GM21447 (cell line): ENCODE data around the gene MAPK11.

Experiments used
- ATAC-seq: cut with Tn5 transposase; IDR thresholded peaks from one replicate; pipeline ENCODE4 v1.9.1; 2021; ENCODE audit not compliant: unreplicated experiment

The MAPK11 gene

DNA sequence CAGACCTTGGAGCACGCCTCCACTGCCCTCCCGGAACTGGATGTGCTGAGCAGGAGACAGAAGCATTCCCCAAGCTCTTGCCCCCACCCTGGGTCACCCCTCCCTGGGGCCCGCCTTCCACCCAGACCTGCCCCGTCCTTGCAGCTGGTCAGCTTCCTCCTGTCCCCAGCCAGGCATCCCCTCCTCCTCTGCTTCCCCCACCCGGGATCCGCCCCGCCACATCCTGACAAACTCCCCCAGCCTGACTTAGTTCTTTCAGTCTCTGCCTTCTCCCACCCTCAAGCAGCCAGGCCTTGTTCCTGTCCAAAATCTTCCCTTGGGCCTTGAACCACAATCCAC, 38.4 kb upstream of the MAPK11 start:
- no peak for ATAC-seq

DNA sequence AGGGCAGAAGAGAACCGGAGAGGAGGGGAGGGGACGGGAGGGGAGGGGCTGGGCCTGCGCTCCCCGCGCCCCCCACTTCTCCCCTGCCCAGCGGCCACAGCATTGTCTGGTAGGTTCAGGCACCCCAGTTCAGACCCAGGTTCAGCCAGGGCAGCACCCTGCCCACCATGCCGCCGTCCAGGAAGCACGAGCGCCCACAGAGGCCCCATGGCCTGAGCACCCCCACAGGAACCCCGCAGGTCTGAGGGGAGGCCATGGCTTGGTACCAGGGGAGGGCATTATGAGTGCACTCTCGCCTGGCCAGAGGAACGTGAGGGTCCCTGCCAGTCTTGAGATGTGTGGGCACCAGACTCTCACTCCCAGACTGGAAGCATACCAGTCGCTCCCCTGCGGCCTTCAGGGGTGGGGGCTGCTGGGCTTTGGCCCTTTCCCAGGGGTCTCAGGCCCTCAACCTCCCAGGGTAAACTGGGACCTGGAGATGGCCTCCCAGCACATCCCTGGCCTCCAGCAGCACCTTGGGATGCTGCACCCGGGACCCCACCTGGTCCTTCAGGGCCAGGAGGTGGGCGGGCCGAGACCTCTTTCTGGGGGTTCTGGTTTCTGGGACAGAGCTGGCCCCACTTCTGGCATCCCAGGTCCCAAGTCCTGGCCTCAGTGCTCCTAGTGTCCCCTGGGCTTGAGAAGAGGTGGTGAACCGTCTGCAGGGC, 37.9 kb upstream of the MAPK11 start:
- no peak for ATAC-seq

DNA sequence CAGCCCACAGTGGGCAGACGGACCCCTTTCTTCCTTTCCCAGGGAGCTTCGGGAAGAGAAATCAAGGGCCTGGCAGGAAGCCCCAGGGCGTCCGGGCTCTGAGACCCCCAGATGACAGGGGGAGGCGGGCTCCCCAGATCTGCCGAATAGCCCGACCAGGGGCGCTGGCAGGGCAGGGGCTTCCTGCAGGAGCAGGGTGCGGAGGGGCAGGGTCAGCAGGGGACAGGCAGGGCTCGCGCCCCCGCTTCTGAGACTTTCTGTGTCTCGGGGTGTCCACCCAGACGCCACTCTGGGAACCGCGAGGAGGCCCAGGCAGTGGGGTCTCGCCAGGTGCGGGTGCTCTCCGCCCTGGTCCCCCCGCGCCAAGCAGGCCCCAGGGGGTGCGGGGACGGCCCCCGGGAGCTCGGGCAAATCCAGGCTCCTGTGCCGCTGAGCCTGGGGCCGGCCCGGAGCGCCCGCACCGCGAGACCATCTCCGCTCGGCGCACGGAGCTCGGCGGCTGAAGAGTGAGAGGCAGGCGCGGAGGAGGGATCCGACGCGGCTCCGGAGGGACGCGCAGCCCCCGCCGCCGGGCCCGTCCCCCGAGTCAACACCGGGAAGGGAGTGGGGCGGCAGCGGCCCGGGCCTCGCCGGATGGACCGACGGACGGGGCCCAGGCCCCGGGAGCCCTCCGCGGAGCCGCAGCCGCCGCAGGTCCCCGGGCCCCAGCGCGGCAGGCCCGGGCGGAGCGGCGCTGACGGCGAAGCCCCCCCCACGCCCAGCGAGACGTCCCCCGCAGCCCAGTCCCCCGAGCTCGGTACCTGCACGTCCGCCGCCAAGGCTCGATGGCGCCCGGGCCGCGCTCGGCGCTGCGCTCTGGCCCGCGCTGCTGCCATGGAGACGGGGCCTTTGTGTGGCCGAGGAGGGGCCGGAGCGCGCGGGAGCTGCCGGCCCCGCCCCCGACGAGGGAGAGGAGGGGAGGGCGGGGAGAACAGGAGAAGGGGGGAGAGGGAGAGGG, 36.9 kb upstream of the MAPK11 start, which contains the start of gene PLXNB2:
PLXNB2 (minus strand) TSS at position 894 of the 997 bp plus-strand sequence. CDS start 17,062 bp downstream, outside the sequence.
- no peak for ATAC-seq

DNA sequence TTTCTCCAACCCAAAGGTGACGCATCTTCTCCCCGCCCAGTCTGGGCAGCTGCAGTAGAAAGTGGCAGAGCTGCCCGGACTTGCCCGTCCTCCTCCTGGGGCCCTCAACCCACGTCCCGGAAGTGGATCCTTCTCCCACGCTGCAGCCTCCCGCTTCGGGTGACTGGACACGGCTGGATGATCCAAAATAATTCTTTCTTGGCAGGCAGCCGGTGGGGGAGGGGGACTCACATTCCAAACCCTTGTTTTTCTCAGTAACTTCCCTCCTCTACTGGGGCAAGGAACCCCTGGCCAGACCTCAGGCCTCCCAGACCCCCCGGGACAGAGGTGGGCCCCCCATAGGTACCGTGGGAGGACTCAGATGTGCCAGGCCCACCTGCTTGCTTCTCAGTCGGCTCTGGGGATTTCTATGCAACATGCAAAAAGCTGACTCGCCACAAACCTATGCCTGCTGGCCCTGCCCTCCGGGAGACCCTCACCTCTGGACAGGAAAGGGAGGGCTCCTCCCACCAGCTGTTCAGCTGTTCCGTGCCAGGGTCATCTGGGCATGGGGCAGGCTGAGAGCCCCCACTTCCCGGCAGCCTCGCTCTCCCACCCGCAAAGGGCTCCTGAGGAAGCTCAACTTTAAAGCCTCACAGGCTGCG, 35.9 kb upstream of the MAPK11 start:
- no peak for ATAC-seq

DNA sequence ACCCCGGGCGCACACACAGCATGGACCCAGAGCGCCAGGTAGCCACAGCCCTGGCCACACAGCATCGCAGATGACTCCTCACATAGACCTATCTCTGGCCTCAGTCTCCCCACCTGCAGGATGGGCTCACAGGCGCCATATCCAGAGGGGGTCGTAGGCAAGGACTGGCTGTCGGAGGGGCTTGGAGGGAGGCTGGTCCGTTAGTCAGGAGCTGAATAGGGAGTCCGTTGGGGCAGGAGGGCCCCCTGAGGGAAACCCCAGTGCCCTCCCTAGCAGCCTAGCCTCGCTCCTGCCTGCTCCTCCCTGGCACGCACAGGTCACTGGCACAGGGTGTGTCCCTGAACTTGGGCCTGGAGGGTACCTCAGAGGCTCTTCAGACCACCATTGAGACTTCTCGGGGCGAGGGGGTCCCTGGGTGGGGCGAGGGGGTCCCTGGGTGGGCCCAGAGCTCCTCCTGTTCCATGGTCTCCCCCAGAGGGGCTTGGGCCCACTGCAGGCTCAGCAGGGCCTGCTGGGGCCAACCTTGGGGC, 35.3 kb upstream of the MAPK11 start:
- no peak for ATAC-seq

DNA sequence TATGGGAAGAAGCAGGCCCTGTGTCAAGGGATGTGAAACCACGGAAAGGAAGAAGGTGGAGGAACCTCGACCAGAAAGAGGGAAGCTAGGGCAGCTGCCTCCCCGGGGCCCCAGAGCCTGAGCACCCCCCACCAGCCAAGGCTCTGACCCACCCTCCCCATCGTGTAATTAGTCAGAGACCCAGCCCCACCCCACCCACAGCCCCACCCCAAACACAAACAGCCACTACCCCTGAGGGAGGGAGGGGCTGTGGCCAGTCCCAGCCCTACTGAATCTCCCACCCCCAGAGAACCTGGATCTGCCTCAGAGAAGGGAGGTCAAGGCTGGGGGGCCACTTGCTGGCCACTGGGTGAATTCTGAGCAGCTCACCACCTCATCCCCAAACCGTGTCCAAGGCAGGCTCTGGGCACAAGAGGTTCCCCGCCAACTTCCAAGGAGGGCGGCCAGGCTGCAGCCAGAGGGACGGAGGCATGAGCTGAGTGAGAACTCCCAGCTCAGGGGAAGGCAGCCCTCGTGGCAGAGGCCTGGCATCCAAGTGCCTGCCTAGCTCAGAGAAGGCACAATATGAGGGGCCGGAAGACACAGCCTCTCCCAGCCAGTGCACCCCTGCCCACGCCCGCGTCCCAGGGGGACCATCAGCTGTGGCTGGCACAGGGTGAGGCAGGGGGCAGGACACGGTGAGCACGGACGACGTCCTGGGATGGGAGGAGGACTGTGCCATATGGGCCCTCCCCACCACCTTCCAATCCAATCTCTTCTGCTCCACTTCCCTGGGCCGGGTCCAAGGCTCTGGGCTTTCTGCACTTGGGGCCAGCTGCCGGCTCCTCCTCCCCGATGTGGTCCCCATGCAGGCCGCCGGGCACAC, 34.6 kb upstream of the MAPK11 start:
- ATAC-seq = no peak

DNA sequence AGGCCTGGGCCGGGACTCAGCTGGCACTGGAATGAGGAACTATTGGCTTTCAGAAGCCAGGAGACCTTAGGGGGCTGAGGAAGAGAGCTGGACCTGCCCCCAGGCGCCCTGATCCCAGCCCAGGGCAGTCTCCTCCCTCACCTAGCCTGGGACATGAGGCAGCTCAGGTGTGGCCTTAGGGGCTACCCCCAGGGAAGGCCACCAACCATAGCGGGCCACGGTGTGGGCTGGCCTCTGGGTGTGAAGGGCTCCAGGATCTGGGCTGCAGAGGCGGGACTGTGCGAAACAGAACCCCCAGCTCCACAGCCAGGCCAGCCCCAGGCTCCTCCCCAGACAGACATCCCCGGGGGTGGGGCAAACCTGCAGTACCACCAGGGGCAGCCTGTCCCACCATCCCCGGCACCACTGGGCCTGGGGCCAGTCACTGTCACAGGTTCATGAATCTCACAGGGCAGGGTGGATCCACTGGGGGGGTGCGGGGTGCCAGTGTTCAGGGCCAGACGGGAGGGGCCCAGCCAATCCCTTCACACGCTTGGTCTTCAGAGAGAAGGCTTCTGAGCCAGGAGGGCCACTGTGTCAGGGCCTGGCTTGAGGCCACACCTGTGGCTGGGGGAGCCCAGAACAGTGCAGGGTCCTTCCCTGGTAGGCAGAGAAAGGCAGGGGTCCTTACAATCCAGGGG, 33.8 kb upstream of the MAPK11 start:
- ATAC-seq = no peak

DNA sequence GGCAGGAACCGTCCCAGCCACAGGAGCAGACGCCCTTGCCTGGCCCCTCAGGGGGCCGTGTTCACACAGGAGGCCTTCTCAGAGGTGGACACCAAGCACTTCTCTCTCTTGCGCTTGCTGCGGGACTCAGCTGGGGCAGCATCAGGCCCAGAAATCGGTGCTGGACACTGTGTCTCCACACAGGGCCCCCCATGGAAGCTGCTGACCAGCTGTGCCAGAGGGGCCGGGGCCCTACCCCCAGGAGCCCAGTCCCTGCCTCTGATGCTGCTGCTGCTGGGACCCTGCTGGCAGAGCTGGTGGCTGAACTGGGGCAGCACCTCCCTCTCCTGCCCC, 33.3 kb upstream of the MAPK11 start:
- no peak for ATAC-seq

DNA sequence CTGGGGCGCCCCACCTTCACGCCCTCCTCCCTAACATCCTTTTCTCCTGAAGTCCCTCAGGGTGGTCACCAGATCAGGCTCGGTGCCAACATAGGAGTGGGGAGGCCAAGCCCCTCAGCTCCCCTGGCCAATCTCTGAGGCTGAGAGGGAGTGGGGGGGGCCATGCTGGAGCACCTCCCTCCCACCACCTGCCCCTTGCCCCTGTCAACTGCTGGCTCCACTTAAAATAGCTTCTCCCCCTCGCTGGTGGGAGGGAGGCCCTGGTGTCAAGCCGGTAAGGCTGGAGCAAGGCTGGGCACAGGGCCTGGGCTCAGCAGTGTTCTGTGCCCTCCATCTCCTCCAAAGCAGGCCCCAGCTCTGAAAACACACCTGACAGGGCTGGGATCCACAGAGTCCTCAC, 32.4 kb upstream of the MAPK11 start:
- ATAC-seq = no peak

DNA sequence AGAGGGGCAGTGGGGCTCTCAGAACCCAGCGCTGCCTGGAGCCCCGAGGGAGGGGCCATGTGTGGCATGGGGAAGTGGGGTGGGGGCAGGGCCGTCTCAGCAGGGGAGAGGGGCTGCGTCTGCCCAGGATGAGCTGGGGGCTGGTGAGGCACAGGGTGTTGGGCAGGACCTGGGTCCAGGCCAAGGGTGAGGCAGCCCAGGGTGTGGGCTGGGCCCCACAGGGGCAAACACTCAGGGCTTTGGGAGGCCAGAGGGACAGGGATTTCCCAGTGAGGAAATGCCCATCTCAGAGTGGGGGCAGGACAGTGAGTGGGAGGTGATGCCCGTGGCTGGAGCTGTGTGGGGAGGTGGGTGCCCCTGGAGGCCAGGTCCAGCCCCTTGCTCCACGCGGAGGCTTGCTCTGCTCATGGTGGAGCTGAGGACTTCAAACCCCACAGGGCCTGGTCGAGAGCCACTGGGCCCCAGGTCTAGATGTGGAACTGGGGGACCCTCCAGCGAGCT, 31.9 kb upstream of the MAPK11 start:
- no peak for ATAC-seq

DNA sequence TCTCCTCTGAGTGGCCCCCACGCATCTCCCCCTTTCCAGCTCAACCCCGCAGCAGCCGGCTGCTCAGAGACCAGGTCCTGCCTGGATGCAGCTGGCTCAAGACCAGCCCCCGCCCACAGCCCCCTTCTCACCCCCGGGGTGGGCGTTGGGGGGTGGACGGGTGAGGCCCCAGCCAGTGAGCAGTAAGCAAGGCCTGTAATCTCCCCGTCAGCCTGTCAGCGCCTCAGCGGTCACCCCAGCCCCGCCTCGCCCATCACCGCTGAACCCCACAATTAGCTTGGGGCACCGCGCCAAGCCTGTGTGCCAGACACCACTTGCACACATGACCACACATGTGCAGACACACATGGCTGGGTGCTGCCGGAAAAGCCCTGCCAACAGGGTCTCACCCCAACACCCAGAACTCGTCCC, 31.4 kb upstream of the MAPK11 start:
- no peak for ATAC-seq

DNA sequence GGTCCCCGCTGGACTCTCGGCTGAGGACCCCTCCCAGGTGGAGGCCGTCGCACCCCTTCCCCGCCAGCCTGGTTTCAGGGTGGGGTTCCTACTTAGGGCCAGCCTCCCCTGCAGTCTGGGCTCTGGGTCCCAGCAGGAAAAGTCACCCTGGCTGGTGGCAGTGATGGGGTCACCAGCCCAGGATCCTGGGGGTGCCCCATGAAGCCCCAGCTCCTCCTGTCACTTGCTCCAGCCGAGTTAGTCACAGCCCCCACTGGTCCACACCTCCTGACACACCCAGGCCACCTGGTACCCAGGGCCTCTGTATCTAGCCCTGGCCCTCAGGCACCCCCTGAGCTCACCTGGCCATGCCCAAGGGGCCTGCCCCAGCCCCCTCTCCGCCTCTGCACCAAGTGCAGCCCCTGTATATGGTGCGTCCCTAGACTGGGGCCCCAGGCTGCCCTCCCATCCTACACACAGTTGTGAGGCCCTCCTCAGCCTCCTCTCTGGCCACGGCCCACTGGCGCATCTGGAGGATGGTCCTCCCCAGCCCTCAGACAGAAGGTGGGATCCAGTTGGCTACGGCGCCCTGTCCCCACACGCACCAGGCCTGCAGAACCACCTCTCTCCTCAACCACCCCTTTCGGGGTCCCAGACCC, 30.6 kb upstream of the MAPK11 start:
- no peak for ATAC-seq

DNA sequence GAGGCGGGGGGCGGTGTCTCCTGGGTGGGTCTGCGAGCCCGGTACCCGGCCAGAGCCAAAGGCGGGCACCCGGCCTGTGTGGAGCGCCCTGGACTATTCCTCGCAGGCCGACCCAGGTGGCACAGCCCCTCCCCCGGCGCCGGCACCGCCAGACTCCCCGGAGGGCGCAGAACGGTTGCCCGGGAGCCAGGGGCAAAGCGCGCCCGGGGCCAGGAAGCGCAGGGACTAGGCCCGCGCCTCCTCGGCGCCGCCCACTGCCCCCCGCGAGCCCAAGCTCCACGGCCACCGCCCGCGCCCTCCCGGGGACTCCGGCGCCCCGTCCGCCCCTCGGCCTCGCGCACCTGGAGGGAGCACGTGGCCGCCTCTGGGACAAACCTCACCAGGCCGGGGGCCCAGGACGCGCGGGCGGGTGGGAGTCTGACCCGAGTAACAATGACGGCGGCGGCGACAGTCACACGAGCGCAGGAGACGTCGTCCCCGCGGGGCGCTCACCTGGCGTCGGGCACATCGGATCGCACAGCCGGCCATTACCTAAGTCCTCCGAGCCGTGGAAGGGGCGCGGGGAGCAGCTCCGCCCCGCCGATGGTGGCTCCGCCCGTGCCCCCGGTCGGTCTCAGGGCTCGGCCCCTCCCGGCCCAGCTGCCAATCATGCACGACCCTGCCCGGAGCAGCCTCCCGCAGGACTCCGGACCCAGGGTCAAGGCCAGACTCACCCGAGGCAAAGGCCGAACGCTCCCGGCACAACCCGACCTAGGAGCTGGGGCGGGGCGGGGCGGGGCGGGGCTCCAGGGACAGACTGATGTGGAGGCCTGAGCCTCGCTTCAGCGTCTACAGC, 29.8 kb upstream of the MAPK11 start:
- ATAC-seq = no peak

DNA sequence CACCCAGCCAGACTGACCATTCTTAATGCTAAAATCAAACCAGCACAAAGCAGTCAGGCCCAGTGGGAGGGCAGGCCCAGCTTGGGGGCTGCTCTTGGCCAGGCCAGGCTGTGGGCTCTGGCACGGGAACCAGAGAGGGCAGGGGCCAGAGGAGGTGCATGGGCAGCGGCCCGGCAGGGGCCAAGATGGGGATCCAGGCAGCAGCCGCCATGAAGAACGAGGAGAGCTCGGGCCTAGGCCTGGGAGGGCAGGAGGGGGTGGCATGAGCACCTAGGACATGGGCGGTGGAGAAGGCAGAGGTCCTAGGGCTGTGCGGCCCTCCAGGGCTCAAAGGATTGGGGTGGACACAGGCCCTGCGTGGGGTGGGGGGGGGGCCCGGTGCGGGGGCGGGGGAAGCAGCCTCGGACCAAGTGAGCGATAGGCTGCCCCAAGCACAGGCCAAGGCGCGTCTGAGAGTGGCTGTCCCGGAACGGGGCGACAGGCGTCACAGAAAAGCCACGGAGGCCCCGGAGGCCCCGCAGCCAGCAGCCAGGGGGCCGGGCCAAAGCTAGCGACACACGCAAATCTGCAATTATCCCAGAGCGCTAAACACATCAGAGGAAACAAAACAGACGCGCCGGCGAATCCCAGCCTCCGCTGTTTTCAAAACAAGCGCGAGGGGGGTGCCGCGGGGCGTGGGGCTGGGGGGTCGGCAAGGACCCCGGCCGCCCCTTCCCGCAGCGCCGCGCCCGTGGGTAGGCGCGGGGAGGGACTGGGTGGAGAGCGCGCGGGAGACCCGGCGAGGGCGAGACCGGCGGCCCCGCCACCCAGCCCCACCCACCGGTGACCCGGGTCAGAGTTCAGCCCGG, 29.0 kb upstream of the MAPK11 start:
- ATAC-seq = no peak

DNA sequence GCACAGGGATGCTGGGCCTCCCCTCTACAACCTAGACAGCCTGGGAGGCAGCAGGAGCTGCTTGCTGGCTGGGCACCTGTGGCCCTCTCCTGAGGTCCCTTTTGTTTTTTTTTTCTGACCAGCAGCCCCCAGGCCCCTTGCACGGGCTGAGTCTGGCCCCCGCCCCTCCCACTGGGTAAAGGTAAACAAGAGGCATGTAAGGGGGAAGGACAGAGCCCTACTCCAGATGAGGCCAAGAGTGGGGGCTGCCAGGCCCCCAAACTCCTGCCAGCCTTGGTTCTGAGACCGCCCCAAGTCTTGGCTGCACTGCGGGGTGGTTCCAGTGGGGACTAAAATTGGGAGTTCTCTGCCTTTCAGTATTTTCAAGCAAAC, 28.1 kb upstream of the MAPK11 start:
- no peak for ATAC-seq

DNA sequence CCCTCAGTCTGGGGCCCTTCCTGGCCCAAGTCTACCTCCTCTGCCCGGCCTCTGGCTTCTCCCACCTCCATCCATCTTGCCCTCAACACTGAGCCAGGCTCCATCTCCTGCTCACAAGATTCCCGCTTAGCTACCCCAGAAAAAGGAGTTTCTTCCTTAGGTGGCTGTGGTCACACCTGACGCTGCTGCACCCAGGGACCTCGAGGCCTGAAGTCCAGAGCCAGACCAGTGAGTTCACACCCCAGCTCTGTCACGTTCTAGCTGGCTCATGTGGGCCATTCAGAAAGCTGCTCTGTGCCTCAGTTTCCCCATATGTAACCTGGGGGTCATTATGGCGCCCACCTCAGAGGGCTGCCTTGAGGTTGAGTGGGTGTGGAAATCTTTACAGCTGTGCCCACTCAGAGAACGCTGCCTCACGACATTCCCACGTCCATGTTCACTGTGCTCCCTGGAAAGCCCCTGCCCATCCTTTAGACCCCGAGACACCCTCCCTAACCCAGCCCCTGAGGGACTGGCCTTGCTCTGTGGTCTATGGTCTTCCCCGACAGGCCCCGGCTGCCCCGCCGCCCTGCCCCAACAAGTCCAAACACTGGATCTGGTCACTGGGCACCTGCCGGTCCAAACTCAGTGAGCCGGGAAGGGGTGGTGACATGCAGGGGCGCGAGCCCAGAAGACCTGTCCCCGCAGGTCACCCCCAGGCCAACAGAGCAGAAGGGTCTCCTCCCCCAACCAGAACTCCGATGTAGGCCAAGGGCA, 27.5 kb upstream of the MAPK11 start:
- ATAC-seq = no peak
